EH (cell line): ENCODE data around the gene SYCP2.

ENCODE experiments used
- DNase-seq: peaks from one replicate; pipeline ENCODE4 v3.0.0-alpha.2; 2015; ENCODE audit warnings: low read depth

The SYCP2 gene

GRCh38 chr20:59835057-59835447 lies 98.4 kb downstream of the SYCP2 start:
- peak; percentile 48 for DNase-seq

- no peak for DNase-seq
Observed at GRCh38 chr20:59832406-59833363, 100.8 kb downstream of the SYCP2 start.

GRCh38 chr20:59831916-59832270 lies 101.5 kb downstream of the SYCP2 start:
- no peak for DNase-seq

GRCh38 chr20:59831024-59831915 lies 102.2 kb downstream of the SYCP2 start:
- DNase-seq = no peak

- DNase-seq = no peak
Observed at GRCh38 chr20:59830665-59831023, 102.8 kb downstream of the SYCP2 start.

GRCh38 chr20:59829786-59830664 lies 103.4 kb downstream of the SYCP2 start:
- DNase-seq = no peak

GRCh38 chr20:59829054-59829785 lies 104.2 kb downstream of the SYCP2 start:
- peak; percentile 31 for DNase-seq

GRCh38 chr20:59828125-59829053 lies 105.0 kb downstream of the SYCP2 start:
- no peak for DNase-seq

- DNase-seq = no peak
Observed at GRCh38 chr20:59827138-59828056, 106.0 kb downstream of the SYCP2 start.

GRCh38 chr20:59825944-59826759 lies 107.3 kb downstream of the SYCP2 start:
- DNase-seq = no peak

- DNase-seq = no peak
Observed at GRCh38 chr20:59825563-59825920, 107.9 kb downstream of the SYCP2 start.

GRCh38 chr20:59824711-59825562 lies 108.5 kb downstream of the SYCP2 start:
- no peak for DNase-seq

GRCh38 chr20:59823491-59824259 lies 109.8 kb downstream of the SYCP2 start:
- DNase-seq = no peak

GRCh38 chr20:59823030-59823423 lies 110.4 kb downstream of the SYCP2 start:
- DNase-seq = no peak

GRCh38 chr20:59822291-59823029 lies 111.0 kb downstream of the SYCP2 start:
- DNase-seq = no peak

- DNase-seq = no peak
Observed at GRCh38 chr20:59821788-59822187, 111.6 kb downstream of the SYCP2 start.
